ENCODE data around the gene DUSP22. TPM values are rescaled to one million over a fixed set of nuclear protein-coding genes. Genes with fewer than 3 reads are reported as not detected.

Gene DUSP22
- total RNA-seq, 1 experiment from 2014 or later = 25.0 TPM

DNA sequence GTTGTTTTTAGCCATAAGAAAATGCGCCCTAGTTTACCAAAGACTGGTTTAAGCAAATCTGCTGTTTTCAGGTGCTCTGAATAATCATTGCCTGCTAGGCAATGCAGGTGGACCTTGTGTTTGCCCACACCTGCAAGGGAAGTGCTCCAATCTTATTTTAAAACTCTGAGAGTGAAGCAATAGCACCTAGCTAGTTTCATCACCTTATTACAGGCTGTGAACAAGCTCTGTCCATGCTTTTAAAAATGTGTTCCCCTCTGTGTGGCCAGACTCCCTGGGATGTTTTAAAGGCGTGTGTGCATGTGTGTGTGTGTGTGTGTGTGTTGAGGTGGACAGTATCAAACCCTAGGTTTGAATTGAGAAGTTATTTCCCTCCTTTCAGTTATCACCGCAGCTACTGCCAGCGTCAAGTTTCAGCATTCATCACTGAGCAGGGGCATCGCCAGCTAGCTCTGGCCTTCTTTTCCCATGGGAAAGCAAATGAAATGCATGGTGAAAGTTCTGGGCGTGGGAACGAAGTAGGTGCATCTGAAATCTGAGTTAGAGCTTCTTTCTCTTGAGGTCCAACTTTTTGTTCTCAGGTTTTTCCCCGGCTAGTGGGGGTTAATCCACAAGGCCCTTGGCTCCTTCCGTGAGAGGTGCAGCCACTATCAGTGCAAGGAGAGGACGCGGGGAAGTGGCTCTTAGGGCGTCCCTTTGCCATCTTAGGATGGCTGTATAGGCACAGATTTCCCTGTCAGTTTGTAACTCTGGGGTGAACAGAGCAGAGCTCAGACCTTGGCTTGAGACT lies 30.8 kb downstream of the DUSP22 start:
- H2BK15ac ChIP-seq (ENCODE audit: low read depth, low read length) = no peak overlapping the region
- no peak overlapping the region for H3T11ph ChIP-seq (ENCODE audit: low read length)
- no peaks in the 10 kb centered on the region for H3K79me1 ChIP-seq (ENCODE audit: insufficient read depth, low read depth, low read length, poor library complexity, severe bottlenecking)
- no peaks in the 10 kb centered on the region for H3K23me2 ChIP-seq (ENCODE audit: insufficient read length, low read depth, low read length, poor library complexity, severe bottlenecking)
- H2BK5ac ChIP-seq (ENCODE audit: insufficient read length, low read length) = no peak overlapping the region
- H3K36me3 Mint-ChIP-seq (ENCODE audit: insufficient read depth in 1 of 3, low read depth in 3 of 3) = peaks cover 15 to 26% (median 15%) of the 10 kb centered on the region in 3 experiments; a peak in 6 of 7 replicates
- H2BK12ac ChIP-seq (ENCODE audit: insufficient read length, low read depth, low read length) = no peak overlapping the region
- H3K4me3 Mint-ChIP-seq = no peak overlapping the region
- peaks cover 3 to 6% of the 10 kb centered on the region in 2 experiments for H3K4me1 Mint-ChIP-seq
- H2AFZ ChIP-seq (ENCODE audit: low read length) = no peak overlapping the region
- H4K20me1 ChIP-seq (ENCODE audit: control insufficient read depth, insufficient read depth, insufficient read length) = no peaks in the 10 kb centered on the region
- H4K5ac ChIP-seq (ENCODE audit: insufficient read length, low read depth, low read length) = no peak overlapping the region
- no peak overlapping the region for H2AK5ac ChIP-seq (ENCODE audit: insufficient read length, low read length)
- peaks cover 12 to 29% of the 10 kb centered on the region in 2 experiments for H3K9me3 Mint-ChIP-seq
- no peaks in the 10 kb centered on the region for H3K4me1 ChIP-seq (ENCODE audit: insufficient read depth, low read length)
- no peak for DNase-seq
- TF ChIP-seq, protein P1, sequence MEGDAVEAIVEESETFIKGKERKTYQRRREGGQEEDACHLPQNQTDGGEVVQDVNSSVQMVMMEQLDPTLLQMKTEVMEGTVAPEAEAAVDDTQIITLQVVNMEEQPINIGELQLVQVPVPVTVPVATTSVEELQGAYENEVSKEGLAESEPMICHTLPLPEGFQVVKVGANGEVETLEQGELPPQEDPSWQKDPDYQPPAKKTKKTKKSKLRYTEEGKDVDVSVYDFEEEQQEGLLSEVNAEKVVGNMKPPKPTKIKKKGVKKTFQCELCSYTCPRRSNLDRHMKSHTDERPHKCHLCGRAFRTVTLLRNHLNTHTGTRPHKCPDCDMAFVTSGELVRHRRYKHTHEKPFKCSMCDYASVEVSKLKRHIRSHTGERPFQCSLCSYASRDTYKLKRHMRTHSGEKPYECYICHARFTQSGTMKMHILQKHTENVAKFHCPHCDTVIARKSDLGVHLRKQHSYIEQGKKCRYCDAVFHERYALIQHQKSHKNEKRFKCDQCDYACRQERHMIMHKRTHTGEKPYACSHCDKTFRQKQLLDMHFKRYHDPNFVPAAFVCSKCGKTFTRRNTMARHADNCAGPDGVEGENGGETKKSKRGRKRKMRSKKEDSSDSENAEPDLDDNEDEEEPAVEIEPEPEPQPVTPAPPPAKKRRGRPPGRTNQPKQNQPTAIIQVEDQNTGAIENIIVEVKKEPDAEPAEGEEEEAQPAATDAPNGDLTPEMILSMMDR (conservative IDR thresholded peaks at IDR 0.05) = no peak
- no peak overlapping the region for H3K18ac ChIP-seq (ENCODE audit: insufficient read length, low read depth, low read length)
- H3K27me3 ChIP-seq (ENCODE audit: insufficient read depth, low read length) = no peaks in the 10 kb centered on the region
- no peak overlapping the region for H3K27ac ChIP-seq (ENCODE audit: insufficient read length, low read depth, low read length)
- H2BK20ac ChIP-seq (ENCODE audit: low read depth, low read length, poor library complexity, severe bottlenecking) = no peak overlapping the region
- H3K56ac ChIP-seq (ENCODE audit: insufficient read length, low read depth, low read length) = no peak overlapping the region
- no peak overlapping the region for H3K14ac ChIP-seq (ENCODE audit: insufficient read depth, low read length)
- no peak overlapping the region for H3K27ac Mint-ChIP-seq
- no peak overlapping the region for H3K4me2 ChIP-seq (ENCODE audit: insufficient read depth, insufficient read length, low read length)
- no CpG with 5 or more reads among the region's 12 CpGs for WGBS (ENCODE audit: extremely low coverage, insufficient read length, low lambda C conversion rate)
- no peak overlapping the region for H3K23ac ChIP-seq (ENCODE audit: insufficient read length, low read depth, low read length)
- H3K4ac ChIP-seq (ENCODE audit: low read depth, low read length) = no peak overlapping the region
- no peak overlapping the region for H3K9ac ChIP-seq (ENCODE audit: extremely low read depth, insufficient read length, low read length)
- no peaks in the 10 kb centered on the region for H3K79me2 ChIP-seq (ENCODE audit: insufficient read depth, low read length)
- no peaks in the 10 kb centered on the region; the same call in 1 of the 2 replicates for H3K27me3 Mint-ChIP-seq (ENCODE audit: low read depth)
- no peak overlapping the region for H4K91ac ChIP-seq (ENCODE audit: insufficient read length, low read depth, low read length)
- no peak overlapping the region for H4K8ac ChIP-seq (replicated peaks; ENCODE audit: insufficient read length, low read depth, low read length)
- no peak overlapping the region for H2BK120ac ChIP-seq (ENCODE audit: low read depth, low read length, poor library complexity, severe bottlenecking)
- peaks cover 75% of the 10 kb centered on the region for H3K9me3 ChIP-seq (ENCODE audit: control insufficient read depth, low read depth, low read length)

Data from H9 (cell line).